Bone marrow (tissue), 2 donors: ENCODE results near the gene PTTG1IP.

ENCODE experiments used
- DNase-seq, 2 donors: peaks; one replicate each; lab custom pipeline; 2025; lab: John Stamatoyannopoulos, UW

Gene PTTG1IP

GRCh38 chr21:44866780-44867179 is 6.7 kb downstream of the PTTG1IP start:
- no peak for DNase-seq

- DNase-seq, result peak in 1 of 2 donors; percentile 39
Measured at GRCh38 chr21:44865561-44866280, 7.8 kb downstream of the PTTG1IP start.

- no peak for DNase-seq
Measured at GRCh38 chr21:44862869-44863685, 10.4 kb downstream of the PTTG1IP start.

- no peak for DNase-seq
Measured at GRCh38 chr21:44858791-44859190, 14.7 kb downstream of the PTTG1IP start.

- no peak for DNase-seq
Measured at GRCh38 chr21:44858291-44858690, 15.2 kb downstream of the PTTG1IP start.

- DNase-seq, result no peak
Measured at GRCh38 chr21:44857127-44857892, 16.2 kb downstream of the PTTG1IP start.

GRCh38 chr21:44856131-44856530 is 17.4 kb downstream of the PTTG1IP start:
- no peak for DNase-seq

GRCh38 chr21:44855572-44855971 is 17.9 kb downstream of the PTTG1IP start:
- DNase-seq, result no peak

- peak in 1 of 2 donors; percentile 78 for DNase-seq
Measured at GRCh38 chr21:44854664-44855446, 18.6 kb downstream of the PTTG1IP start.

- no peak for DNase-seq
Measured at GRCh38 chr21:44854391-44854663, 19.2 kb downstream of the PTTG1IP start.

- DNase-seq, result no peak
Measured at GRCh38 chr21:44853601-44854390, 19.7 kb downstream of the PTTG1IP start.

- DNase-seq, result no peak
Measured at GRCh38 chr21:44850905-44851657, 22.4 kb downstream of the PTTG1IP start.

- DNase-seq, result no peak
Measured at GRCh38 chr21:44850208-44850800, 23.2 kb downstream of the PTTG1IP start.

- no peak for DNase-seq
Measured at GRCh38 chr21:44849616-44850130, 23.8 kb downstream of the PTTG1IP start.

- no peak for DNase-seq
Measured at GRCh38 chr21:44848821-44849521, 24.5 kb downstream of the PTTG1IP start.

GRCh38 chr21:44847261-44848056 is 26.0 kb downstream of the PTTG1IP start:
- DNase-seq, result no peak

- DNase-seq, result peak; percentile 50 to 69
Measured at GRCh38 chr21:44846485-44847260, 26.8 kb downstream of the PTTG1IP start.

- no peak for DNase-seq
Measured at GRCh38 chr21:44846224-44846484, 27.3 kb downstream of the PTTG1IP start.
